Loucy (cell line): ENCODE measurements around the gene OVOL3.

Experiments used
- CTCF ChIP-seq: fragments of 200-600 bp; sonication (generic); conservative IDR thresholded peaks from 2 replicates; pipeline ENCODE4 v1.5.1; 2014; ENCODE audit warnings: mild to moderate bottlenecking, antibody characterized with exemption, low read length
- EZH2phosphoT487 ChIP-seq: fragments of 200-600 bp; IDR thresholded peaks from 2 replicates; pipeline ENCODE4 v1.6.1; 2018; ENCODE audit warnings: antibody characterized with exemption, mild to moderate bottlenecking, moderate library complexity, borderline replicate concordance

GRCh38 chr19:36081894-36082293, 29.0 kb upstream of the OVOL3 start:
- TF ChIP-seq CTCF (no peak), EZH2phosphoT487 (no peak)
